HG02870 (cell line): ENCODE results near the gene SORL1.

Source experiments
- ATAC-seq: cut with Tn5 transposase; IDR thresholded peaks from one replicate; pipeline ENCODE4 v1.9.1; 2021; ENCODE audit warnings: mild to moderate bottlenecking, moderate library complexity; ENCODE audit not compliant: unreplicated experiment

SORL1 gene

DNA sequence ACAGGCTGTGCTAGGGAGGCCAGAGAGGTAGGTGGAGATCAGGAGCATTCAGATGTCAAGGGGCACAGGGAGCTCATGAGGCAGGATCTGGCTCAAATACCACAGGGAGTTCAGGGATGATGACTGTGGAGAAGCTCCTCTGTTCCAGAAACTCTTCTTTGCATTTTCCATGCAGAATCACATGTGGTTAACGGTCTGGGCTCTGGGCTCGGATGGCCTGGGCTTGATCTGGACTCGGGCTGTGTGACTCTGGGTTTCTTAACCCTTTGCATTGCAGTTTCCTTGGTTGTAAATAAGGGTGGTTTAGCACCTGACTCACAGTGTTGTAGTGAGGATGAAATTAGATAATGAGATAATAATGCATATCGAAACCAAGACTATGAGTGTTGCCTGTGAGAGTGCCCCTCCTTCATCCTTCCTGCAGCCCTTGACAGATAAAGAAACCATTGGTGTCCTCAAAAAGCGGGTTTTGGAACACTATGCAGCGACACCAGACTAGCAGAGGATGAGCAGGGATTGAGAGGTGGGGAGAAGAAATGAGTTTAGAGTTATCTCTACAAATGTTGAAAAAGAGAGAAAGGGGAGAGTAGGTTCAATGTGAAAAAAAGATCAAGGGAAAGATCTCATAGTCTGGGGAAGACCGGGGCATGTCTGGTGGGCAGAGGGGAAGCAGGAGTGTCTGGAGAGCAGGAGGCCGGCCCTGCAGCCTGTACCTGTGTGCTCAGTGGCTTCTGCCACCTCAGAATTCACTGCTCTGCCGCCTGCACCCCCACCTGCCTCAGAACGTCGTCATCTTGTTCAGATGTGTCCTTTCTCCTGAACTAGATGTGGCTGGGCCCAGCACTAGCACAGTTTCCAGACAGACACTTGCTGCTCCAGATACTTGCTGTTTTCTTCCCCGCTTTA is 198.5 kb downstream of the SORL1 start:
- ATAC-seq, result no peak

DNA sequence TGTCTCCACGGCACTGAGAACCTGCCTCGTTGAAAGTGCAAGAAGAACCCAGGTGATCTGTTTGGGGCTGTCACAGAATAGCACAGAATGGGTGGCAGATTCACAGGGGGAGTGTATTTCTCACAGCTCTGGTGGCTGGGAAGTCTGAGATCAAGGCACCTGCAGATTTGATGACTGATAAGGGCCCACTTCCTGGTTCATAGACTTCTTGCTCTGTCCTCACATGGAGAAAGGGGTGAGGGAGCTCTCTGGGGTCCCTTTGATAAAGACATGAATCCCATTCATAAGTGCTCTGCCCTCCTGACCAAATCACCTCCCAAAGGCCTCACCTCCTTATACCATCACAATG is 199.1 kb downstream of the SORL1 start:
- ATAC-seq, result no peak

DNA sequence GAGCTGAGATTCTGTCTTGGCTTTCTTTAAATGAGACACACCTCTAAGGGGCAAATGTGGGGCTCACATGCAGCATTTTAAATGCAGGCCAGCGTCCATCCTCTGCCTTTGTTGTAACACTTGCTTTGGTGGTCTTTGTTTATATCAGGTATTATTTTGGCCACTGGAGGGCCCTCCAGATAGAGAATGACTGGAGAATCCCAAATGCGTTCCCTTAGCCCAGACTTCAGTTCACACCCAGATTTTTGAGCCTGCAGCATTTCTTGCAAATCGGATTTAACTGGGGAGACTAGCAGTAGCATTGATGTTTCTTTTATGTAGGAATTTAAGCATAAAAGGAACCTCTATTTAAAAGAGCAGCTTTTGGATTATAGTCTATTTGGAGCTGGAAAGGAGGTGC is 200.9 kb downstream of the SORL1 start:
- no peak for ATAC-seq

DNA sequence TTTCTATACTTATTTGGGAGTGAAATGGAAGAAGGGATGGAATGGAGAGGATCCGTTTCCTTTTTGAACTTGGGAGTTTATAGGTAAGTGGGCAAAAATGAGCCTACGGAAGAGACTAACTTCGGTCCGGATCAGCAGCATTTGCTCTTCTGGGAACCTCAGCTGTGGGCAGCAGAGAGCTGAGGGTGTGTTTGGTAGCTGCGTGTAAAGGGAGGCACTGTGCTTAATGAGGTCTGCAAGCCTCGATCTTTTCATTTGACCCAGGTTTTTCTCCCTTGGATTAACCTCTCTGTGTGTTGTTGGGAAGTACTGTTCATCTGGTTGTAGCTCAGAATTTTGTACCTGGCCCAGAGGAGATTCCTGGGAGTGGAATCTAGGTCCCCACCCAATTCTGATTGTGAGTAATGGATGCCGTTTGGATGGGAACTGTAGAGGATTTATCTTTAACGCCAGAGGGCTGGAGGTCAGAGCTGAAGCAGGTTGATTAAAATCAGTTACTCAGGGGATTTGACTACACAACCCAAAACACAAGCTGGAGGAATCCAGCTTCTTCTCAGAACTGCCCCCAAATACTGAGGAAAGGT is 202.2 kb downstream of the SORL1 start:
- ATAC-seq, result no peak

DNA sequence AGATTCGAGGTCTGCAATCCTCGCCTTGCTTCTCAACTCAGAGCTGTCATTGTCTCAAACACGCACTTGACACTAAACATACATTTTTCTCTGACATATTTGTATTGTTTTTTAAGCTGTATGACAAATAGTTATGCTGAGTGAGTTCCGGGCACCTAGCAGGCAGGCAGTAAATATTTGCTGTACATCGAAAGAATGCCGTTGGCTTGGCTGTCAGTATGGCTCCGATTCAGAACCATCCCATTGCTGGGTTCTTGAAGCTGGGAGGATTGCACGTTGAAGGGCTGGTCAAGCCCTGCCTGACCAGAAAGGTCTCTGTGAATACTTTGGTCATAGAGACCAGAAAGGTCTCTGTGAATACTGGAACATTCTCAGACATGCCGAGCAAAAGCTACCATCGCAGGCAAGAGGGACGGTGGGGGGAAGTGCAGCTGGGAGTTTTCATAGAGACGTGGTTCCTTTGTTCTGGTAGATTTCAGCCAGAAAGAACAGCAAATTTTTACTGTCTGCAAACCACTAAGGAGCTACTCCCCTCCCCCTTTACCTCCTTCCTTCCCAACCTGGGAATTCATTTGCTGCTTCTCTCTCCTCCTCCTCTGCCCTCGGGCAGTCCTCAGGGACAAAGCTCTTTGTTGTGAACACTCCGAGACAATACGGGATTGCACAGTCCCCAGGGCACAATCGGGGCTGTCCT is 202.9 kb downstream of the SORL1 start:
- no peak for ATAC-seq

DNA sequence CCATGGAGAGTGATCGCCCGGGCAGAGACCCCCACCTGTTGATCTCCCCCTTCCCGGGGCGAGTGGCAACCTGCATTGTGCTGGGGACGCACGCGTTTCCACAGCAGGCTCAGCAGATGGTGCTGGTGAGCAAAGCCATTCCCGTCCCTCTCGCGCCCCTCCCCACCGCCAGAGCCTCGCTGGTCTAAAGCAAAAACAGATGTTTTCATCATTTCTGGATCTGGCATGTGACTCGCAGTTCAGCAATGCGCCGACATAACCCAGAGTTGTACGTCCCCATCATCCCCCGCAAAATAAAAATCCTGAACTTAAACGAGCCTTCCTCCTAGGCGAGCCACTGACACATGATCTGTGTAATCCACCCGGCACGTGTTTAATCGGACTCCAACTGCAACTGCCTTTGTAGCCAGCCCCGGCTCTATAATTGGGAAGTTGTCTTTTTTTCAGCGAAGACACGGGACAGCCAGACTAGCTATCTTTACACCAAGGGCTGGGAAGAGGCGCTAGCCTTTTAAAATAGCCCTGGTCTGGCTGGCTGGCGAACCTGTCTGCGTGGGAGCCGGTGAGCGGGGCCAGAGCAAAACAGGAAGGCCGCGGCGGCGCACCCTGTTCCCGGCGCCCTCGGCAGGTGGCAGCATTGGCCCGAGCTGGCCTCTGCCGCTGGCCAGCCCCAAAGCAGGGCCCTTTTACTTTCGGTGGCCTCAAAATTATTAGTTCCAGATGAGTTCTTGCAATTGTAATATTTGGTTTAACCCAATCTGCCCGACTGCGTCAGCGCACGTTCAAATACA is 203.6 kb downstream of the SORL1 start:
- ATAC-seq, result peak; percentile 87

DNA sequence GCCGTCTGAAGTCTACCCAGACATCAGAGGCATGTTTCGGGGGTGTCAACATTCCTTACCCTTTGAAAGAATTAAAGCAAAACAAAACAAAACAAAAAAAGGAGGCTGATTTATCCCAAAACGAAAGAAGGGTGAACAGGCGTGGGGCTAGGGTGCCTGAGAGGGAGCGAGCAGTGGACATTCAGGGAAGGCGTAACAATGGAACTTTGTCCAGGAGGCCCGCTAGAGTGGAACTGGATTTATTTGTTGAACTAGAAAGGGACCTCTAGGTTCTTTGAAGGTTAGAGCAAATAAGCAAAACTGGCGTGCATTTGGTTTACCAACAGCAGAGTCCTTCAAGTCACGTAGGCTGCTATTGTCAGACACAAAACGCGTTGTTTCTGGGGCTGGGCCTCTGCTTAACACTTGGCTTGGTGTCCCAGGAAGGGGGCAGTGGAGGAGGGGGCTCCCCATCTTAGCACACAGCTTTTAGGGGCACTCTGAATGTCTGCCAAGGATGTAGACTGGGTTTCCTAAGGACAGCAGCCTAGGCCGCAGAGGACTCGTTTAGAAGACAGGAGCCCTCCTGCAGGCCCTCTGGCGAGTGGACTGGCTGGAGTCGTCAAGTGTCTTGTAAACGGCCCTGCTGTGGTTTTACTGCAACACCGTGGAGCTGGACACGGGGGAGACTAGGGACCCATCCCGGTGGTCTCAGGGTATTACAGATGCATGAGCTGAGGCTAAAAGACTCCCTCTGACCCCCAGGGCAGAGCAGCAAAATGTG is 204.4 kb downstream of the SORL1 start:
- no peak for ATAC-seq

DNA sequence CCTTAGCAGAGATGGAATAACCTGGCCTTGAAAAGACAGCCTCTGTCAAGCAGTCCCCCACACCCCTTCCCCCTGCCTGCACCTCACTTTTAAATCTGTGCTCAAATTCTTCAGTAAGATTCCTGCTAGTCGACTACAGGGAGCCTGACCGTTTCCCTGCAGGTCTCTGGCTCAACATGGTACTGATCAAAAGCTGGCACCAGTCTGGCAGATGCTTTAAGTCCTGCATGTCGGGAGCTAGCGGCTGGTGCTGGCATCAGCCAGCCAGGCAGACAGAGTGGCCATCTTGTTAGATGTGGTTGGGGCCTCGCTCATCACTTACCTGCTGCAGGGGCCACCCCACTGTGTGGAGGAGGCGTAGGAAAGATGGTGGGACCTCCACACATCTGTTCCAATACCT is 205.0 kb downstream of the SORL1 start:
- no peak for ATAC-seq

DNA sequence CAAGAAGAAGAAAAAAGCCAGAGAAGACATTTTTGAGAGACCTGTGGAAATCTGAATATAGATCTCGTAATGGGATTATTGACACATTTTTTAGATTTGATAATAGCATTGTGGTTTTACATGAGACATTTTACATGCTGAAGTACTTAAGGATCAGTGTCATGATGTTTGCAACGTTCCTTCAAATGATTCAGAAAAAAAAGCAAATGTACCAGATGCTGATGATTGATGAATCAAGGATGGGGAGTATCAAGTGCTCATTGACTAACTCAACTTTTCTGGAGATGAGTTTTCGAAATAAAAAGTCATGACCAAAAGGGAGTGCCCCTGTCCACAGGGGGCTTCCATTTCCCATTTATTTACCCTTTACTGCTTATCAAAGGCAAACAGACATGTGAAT is 207.7 kb downstream of the SORL1 start:
- ATAC-seq, result no peak

DNA sequence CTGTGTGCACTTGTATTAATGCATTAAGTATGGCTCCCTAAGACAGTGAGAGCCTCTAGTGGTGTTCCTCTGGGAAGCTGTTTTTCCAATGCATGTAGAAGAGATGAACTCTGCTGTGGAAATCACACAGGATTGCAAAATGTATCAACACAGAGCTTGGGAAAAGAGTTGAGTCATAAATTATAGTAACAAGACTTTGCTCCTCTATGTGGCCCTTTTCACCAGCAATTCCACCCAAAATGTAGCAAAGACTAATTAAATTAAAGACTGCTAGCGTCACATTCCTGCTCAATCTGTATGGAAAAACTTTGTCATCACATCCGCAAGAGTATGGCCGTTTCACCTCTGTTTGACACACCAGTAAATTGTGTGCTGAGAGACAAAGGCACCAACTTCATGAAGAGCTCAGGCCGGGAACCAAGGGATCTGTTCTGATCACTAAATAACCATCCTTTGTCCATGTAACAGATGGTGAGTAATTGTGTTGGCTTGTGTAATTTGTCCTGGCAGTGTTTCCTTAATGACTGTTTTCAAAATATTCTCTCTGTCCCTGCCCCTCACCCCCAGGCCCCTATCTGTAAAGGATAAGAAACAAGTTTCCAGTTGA is 209.9 kb downstream of the SORL1 start:
- no peak for ATAC-seq

DNA sequence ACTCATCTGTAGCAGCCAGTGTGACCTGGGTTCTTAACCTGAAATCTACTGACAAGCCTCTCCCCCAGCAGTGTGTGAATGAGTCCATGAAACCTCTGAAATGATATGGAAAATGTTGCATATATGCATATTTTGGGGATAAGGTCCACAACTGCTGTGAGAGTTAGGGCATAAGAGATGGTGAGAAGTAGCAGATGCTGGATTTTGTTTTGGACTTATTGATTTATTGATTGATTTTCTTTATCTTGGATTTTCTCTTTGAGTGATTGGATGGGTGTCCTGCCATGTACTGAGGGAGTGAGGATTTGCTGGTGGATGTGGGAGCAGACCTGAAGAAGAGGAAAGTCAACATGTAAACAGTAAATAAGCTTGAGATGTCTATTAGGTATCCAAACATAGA is 212.0 kb downstream of the SORL1 start:
- ATAC-seq, result no peak

DNA sequence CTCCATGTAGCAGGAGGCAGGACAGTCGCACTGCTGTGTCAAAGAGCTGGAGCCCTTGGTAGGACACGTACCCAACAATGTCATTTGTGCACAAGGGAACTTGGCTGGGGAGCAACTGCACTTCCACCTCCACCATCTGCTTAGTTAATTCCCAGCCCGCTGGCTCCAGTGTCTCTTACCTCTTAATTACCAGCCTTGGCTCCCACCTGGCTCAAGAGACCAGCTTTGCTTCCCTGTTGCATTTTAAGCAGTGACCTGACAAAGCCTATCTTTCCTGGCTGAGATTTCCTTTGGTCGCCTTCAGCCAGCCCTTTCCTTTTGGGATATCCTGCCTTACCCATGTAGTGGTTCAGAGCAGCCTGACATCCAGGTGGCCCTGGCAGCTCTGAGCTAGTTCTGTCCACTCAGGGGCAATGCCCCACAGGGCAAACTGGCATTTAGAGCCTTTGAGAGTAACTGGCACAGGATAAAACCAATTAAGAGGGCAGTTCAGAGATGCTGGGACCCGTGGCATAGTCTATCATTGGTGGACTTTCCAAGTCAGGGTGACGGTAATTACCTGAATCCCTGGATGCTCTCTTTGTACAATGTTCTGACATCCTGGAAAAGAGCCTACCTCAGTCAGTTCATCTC is 213.2 kb downstream of the SORL1 start:
- no peak for ATAC-seq

DNA sequence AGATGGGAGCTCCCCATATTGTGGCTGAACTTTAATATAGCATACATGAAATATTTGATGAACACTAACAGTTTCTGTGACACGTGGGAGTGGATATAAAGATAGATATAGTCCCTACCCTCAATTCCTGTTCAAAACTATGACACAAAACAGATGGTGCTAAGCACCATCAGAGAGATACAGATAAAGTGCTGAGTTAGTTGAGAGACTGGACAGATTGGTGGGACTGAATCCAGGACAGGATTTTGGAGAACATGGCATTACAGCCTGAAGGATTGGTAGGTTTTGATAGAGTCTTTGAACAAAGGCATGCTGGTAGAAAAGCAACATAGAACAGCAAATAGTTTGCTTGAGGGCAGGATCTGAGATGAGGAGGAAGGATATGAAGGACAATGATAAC is 215.7 kb downstream of the SORL1 start:
- ATAC-seq, result no peak

DNA sequence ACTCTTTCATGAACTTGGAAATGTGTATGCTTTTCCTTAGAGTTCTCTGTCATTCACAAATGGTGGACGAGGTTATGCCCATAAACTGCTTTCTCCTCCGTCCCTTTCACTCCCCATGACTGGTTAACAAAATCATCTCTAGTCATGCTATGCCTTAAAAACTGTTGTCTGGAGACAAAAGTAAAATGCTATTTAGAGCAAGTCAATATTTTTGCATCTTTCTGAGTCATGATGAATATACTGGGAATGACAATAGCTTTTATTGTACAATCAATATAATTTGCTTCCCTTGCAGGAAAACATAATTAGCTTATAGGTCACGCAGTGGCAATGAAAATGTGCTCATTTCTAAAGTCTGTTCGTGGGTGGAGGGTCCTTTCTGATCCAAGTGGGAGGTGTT is 217.3 kb downstream of the SORL1 start:
- no peak for ATAC-seq

DNA sequence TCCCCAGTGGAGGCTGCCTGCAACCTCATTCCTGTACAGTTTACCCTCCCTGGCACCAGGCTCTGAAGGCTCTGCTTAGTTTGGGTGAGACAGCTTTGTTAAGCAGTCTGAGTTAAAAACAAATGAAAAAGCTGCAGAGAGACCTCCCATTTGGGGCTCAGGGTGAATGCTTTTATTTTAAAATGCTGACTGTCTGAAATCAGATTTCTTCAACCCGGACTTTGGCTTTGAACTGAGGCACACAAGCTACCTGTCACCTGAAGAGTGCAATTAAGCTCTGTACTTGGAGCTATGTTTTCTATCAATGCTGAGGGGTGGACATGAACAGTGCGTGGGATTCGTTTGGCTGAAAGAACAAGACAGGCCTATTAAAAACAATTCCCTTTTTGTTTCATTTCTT is 218.2 kb downstream of the SORL1 start:
- ATAC-seq, result no peak

DNA sequence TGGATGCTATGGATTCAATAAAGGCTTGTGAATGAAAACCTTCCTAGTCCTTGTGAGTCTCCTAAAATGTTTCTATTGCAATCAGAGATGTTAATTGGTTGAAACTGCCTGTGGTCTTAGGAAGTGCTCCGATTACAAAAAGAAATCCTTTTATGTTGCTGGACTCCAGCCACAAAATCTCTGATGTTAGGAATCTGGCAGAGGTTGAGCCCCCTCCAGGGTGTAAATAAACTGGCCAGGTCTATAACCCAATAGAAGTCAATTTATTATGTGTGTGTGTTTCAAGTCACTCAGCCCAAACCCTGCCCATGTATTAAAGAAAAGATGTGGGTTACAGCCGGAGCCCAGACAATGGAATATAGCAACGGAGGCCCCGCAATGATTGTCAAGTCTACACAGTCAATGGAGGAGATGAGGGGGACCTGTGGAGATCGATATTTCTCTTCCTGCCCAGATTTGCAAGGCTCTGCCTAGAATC is 218.7 kb downstream of the SORL1 start:
- no peak for ATAC-seq

DNA sequence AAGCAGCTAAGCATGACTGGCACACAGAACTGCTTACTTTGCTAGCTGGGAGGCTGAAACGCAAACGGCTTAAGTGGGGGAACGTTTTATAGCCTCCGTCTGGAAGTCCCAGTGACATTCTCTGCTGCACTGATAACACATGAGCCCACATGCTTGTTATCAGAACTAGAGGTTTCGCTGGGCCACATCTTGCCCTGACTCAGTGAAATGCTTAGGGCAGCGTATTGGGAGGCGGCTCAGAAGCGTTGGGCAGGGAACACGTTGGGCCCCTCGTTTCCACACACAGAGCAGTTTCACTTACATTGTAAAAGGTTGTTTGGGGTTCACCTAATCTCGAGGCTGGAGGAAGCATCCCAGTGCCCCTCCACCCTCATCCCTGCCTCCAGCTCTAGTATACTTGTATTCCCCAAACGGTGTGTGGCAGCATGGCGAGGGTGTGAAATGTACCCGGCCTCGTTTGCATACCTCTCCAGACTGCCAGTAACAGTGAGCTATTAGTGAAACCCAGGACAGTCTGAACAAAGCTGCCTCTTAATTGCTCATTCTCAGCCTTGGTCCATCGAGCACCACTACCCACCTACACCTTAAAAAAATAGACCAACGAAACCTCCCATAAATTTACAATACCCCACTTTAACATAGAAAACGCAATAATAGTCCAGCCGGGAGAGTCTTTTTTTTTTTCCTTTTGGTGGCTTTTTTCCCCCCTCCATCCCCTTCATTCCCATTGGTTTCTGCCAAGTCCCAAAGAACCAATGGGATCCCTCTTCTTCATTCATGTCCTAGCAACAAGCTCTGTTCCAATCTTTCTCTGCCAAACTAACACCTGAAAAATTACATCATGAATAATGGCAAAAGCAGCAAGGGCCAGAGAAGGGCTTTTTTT is 219.4 kb downstream of the SORL1 start:
- ATAC-seq, result no peak

DNA sequence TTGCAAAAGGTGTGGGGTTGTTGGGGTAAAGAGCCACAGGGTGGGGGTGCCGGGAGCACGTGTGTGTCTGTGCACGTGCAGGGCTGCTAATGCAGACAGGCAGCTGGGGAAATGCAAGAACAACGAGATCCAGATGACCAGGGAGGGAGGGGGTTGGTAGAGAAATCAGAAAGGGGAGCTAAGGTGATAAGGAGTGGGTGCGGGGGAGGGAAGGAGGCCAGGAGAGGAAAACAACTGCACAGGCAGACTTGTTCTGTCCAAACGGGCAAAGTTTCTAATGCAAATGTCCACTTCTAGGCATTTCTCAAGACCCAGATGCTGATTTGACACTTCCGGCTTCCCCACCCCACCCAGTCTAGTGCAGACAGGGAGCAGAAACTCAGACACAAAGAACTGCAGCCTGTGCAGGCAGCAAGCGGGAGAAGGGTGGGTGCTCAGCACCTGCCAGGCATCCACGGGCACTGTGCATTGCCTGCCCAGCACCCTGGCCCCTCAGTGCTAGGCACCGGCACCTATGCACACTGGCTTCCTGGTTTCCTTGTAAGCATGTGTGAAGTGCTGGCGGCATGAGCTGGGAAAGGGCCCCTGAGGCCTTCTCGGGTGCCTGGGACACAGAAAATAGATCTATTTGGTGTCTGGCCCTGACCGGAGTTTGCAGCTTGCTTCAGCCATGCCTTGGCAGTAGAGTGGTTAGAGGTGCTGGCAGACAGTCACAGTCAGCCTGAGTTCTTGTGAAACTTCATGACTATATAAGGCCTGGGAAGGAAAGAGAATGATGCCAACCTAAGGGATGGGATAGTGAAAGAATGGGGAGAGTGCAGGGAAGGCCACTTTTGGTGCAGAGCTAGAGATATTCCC is 220.7 kb downstream of the SORL1 start:
- ATAC-seq, result no peak
